ENCODE results near the gene RNU5D-1.

DNA sequence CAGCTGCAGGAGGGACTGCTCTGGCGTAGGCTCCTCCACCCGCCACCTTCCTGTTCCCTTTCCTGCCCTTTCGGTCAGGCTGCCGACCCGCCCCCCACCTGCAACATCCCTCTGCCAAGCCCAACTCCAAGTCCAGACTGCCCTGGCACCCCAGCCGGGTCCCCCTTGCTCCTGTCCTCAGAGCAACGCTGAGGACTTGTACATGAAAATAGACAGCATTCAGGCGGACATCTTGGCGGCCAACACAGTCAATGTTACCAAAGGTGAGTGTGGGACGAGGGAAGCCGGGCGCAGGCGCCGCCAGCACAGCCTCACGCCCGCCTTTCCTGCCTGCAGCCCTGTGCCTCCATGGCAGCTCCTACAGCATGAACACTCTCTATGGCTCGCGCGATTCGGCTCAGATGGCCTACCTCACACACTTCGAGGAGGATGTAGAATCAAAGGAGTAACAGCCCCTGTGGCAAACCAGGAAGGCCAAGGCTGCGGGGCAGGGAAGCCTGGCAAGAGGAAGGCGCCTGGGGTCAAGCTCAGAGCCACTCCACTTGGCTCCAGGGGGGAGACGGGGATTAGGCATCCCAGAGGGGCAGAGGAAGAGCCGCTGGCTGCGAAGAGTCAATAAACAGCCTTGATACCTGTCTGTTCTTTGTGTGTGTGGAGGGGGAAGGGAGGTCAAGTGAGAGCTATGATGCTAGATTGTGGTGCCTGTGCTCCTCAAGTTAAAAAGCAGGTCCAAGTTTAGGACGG is 5.8 kb downstream of the RNU5D-1 start:
- no peak for TF ChIP-seq POLR2A (IDR thresholded peaks at IDR 0.05; ENCODE audit: low read depth, low read length)
- no peak for TF ChIP-seq POLR2AphosphoS5 (IDR thresholded peaks at IDR 0.05; ENCODE audit: low read depth, low read length)
- TF ChIP-seq TAF1 (IDR thresholded peaks at IDR 0.05; ENCODE audit: low read depth, low read length) = no peak
- TF ChIP-seq POU2F2 (IDR thresholded peaks at IDR 0.05; ENCODE audit: low read depth, low read length) = no peak
